Type B pancreatic cell (in vitro differentiated cells): ENCODE results near the gene DBET. TPM values are rescaled to one million over a fixed set of nuclear protein-coding genes. Genes with fewer than 3 reads are reported as not detected.
"Not testable (repeated sequence)": the region's sequence is repeated elsewhere in the genome, so short reads cannot be mapped to it uniquely, and the experiment has no call there.

Source experiments
- DNase-seq: peaks from one replicate; pipeline ENCODE4 v3.0.0; 2021; ENCODE audit warnings: mixed read lengths; ENCODE audit not compliant: unreplicated experiment; ENCODE audit errors: extremely low spot score
- H3K27ac Mint-ChIP-seq: 2 replicates; pipeline ENCODE4 v1.8.0; 2021; ENCODE audit warnings: mild to moderate bottlenecking, mixed read lengths
- H3K27me3 Mint-ChIP-seq: 2 replicates; pipeline ENCODE4 v1.8.0; 2021; ENCODE audit warnings: mixed read lengths
- H3K36me3 Mint-ChIP-seq: 2 replicates; pipeline ENCODE4 v1.8.0; 2021; ENCODE audit warnings: mixed read lengths
- H3K4me1 Mint-ChIP-seq: one replicate; pipeline ENCODE4 v1.8.0; 2021; ENCODE audit warnings: mixed read lengths; ENCODE audit not compliant: unreplicated experiment
- H3K4me3 Mint-ChIP-seq: 2 replicates; pipeline ENCODE4 v1.8.0; 2021; ENCODE audit warnings: mild to moderate bottlenecking, mixed read lengths
- H3K9me3 Mint-ChIP-seq: 2 replicates; pipeline ENCODE4 v1.8.0; 2021; ENCODE audit warnings: mixed read lengths
- total RNA-seq: library from RNA; stranded (reverse); gene quantifications from 2 replicates; pipeline ENCODE4 v1.2.1, GENCODE V29; 2021; ENCODE audit warnings: low replicate concordance

Gene DBET
- total RNA-seq, 1 donor from 2014 or later = not detected

DNA sequence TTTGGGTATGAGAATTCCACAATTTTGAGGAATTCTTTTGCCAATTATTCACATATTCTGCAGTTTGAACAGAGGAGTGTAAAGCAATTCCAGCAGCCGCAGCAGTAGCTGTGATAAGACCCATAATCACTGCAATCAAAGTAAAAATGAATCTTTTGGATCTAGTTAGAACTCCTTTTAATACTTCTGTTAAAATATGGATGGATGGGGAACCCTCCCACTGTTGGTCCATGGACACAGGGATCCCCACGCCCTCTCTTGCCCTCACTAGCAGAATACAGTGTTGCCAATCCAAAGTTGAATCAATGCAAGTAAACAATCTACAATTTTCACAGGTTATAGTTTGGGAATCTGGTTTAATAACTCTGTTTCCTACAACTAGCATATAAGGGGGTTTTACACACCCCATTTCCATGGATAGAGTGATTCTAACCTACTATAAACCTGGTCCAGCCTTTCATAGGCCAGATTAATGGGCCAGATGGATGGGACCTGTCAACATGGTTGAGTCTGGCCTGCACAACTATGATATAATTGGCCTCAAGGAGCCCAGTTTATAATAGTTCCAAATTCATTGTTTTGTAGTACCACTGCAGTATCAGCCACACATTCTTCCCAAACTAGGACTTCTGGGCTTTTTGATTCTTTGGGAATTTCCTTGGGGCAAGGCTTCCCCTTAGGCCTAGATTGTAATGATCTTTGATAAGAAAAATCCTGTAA lies 43.6 kb downstream of the DBET start:
- not testable (repeated sequence) for H3K4me1 Mint-ChIP-seq, H3K27me3 Mint-ChIP-seq, H3K27ac Mint-ChIP-seq, H3K36me3 Mint-ChIP-seq, H3K4me3 Mint-ChIP-seq, H3K9me3 Mint-ChIP-seq
- DNase-seq = peak; percentile 69

DNA sequence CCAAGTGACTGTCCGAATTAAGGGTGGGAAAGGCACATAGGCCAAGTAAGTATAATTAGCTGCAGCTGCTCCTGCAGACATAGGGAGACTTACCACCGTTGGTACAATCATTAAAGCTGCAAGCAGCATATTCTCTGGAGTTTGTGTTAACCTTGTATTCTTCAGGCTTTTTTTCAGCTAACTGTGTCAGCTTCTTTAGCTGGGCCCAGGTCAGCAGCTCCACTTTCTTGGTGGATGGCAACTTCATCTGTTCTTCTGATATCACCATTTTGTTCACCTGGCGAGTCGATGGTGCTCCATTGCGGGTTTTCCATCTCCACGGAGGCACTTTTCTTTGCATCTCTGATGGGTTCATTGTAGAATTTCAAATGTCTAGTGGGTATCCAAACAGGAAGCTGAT lies 44.5 kb downstream of the DBET start:
- H3K4me3 Mint-ChIP-seq, H3K4me1 Mint-ChIP-seq, H3K27ac Mint-ChIP-seq, H3K9me3 Mint-ChIP-seq, H3K36me3 Mint-ChIP-seq, H3K27me3 Mint-ChIP-seq: not testable (repeated sequence)
- peak; percentile 68 for DNase-seq

DNA sequence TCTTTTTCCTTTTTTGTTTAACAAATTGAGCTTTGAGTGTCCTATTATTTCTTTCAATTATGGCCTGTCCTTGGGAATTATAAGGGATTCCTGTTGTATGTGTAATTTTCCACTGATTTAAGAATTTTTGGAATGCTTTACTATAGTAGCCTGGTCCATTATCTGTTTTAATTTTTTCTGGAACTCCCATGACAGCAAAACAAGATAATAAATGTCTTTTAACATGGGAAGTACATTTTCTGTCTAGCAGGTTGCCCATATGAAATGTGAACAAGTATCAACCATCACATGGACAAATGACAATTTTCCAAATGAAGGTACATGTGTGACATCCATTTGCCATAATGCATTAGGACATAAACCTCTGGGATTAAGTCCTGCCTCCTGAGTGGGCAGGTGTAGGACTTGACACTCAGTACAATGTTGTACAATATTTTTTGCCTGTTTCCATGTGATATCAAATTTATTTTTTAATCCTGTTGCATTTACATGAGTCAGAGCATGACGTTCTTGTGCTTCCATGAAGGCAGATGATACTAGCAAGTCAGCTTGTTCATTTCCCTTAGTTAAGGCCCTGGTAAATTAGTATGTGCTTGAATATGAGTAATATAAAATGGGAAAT lies 45.2 kb downstream of the DBET start:
- H3K4me3 Mint-ChIP-seq, H3K27me3 Mint-ChIP-seq, H3K4me1 Mint-ChIP-seq, H3K36me3 Mint-ChIP-seq, H3K9me3 Mint-ChIP-seq, H3K27ac Mint-ChIP-seq: not testable (repeated sequence)
- peak; percentile 34 for DNase-seq

DNA sequence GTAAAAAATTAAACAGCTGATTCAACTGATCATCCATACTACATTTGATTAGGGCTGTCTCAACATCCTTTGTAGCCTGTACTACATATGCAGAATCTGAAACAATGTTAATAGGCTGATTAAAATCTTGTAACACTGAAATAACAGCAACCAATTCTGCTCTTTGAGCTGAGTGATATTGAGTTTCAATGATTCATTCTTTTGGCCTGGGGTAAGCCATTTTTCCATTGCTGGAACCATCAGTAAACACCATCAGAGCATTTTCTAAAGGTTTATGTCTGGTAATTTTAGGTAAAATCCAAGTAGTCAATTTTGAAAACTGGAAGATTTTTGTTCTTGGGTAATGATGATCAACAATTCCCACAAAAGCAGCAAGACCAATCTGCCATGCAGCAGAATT lies 45.7 kb downstream of the DBET start:
- H3K36me3 Mint-ChIP-seq, H3K27ac Mint-ChIP-seq, H3K4me3 Mint-ChIP-seq, H3K9me3 Mint-ChIP-seq, DNase-seq, H3K4me1 Mint-ChIP-seq, H3K27me3 Mint-ChIP-seq: not testable (repeated sequence)

DNA sequence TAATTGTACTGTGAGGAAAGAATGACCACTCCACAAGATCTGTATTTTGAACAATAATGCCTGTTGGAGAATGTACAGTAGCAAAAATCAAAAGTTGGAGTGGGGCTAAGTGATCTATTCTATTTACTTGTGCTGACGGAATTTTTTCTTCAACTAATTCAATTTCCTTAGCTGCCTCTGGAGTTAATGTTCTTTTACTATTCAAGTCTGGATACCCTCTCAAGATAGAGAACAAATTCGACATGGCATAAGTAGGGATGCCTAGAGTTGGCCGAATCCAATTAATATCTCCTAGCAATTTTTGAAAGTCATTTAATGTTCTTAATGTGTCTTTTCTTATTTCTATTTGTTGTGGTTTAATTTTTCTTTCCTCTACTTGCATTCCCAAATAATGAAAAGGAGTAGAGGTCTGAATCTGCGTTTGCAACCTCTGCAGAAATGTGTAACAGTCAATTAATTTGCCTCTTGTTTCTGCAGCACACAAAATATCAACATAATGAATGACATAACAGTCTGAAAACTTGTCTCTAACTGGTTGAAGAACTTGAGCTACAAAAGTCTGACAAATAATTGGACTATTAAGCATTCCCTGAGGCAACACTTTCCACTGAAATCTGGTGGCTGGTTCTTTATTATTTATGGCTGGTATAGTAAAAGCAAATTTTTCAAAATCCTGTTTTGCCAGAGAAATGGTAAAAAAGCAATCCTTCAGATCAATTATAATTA lies 46.4 kb downstream of the DBET start:
- not testable (repeated sequence) for H3K9me3 Mint-ChIP-seq, H3K4me3 Mint-ChIP-seq, H3K36me3 Mint-ChIP-seq, H3K27me3 Mint-ChIP-seq, H3K27ac Mint-ChIP-seq, DNase-seq, H3K4me1 Mint-ChIP-seq

DNA sequence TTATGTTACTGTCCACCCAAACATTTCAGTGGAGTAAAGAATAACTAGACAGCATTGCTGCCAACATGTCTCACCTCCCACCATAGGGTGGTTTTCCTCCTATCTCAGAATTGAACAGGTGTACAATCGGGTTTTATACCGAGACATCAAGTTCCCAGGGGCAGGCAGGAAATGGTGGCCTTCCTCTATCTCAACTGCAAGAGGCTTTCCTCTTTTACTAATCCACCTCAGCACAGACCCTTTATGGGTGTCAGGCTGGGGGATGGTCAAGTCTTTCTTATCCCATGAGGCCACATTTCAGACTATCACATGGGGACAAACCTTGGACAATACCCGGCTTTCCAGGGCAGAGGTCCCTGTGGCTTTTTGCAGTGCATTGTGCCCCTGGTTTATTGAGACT lies 48.6 kb downstream of the DBET start:
- H3K4me3 Mint-ChIP-seq, H3K4me1 Mint-ChIP-seq, H3K27ac Mint-ChIP-seq, H3K27me3 Mint-ChIP-seq, H3K36me3 Mint-ChIP-seq, H3K9me3 Mint-ChIP-seq: not testable (repeated sequence)
- DNase-seq = peak; percentile 36

DNA sequence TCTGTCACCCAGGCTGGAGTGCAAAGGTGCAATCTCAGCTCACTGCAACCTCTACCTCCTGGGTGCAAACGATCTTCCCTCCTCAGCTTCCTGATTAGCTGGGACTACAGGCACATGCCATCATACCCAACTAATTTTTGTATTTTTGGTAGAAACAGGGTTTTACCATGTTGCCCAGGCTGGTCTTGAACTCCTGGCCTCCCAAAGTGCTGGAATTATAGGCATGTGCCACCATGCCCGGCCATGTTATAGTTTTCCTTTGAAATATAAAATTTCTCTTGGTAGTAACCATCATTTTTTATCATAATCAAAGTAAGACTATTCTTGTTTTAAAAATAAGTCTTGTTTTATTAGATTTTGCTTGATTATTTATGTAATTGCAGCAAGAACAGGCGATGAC lies 50.7 kb downstream of the DBET start:
- not testable (repeated sequence) for H3K4me3 Mint-ChIP-seq, H3K9me3 Mint-ChIP-seq, H3K27ac Mint-ChIP-seq, H3K4me1 Mint-ChIP-seq, H3K27me3 Mint-ChIP-seq, H3K36me3 Mint-ChIP-seq
- DNase-seq = peak; percentile 31

Other genes starting within 250 kb of the DBET start
- 30.1 and 42.3 TPM in 2 replicates for gene FRG1, start 123.6 kb upstream of the DBET start, total RNA-seq
- not detected in 2 replicates for gene FRG2, start 37.2 kb upstream of the DBET start, total RNA-seq
- gene DUX4, start 109.3 kb downstream of the DBET start, total RNA-seq = not detected in 2 replicates